GF-D8 (cell line): Measurements from ENCODE around the gene YIPF2.

ENCODE experiments used
- DNase-seq: peaks from one replicate; lab custom pipeline; 2025; lab: John Stamatoyannopoulos, UW

YIPF2 gene

DNA sequence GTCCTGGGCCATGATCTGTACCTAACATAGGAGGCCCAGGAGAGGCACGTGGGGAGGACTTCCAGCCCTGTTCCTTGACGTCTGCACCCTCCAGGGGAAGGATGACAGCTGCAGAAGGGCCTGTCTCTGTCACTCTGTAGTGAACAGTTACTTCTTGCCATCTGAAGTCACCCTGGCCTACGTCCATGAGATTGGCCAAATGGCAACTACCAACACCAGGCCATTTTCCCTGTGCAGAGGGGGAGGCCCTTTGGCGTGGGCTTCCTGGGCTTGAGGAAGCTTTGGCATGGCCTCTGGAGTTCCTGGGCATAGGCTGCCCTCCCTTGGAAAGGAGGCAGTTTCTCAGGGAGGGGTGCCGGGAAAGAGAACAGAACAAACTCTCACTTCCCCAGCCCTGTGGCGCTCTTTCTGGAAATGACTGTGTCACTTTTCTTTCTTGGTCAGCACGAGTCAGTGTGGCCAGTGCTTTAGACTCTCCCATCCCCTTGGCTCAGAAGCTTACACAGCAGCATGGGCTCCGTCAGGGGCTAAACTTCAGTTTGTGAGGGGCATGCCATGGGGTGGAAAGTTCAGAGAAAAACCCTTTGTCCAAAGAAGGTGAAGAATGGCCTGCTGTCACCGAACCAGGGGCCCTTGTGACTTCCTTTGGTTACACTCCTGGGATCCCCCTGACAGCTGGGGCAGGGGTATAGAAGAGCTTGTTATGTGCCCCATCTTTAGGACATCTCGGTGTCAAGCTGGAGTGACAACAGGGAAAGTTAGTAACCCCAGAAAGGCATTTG is 51.8 kb downstream of the YIPF2 start:
- DNase-seq: no peak

DNA sequence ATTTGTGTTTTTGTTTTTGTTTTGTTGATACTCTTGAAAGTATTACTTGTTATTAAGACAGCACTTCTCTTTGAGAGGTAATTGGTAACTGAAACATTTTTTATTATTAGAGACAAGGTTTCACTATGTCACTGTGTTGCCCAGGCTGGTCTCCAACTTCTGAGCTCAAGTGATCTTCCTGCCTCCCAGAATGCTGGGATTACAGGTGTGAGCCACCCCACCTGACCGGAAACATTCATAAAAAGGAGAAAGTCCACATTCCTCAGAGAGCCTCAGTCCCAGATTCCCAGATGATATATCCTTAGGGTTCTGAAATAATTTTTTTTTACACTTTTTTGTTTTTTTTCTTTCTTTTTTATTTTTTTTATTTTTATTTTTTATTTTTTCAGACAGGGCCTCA is 54.4 kb downstream of the YIPF2 start:
- DNase-seq: no peak

DNA sequence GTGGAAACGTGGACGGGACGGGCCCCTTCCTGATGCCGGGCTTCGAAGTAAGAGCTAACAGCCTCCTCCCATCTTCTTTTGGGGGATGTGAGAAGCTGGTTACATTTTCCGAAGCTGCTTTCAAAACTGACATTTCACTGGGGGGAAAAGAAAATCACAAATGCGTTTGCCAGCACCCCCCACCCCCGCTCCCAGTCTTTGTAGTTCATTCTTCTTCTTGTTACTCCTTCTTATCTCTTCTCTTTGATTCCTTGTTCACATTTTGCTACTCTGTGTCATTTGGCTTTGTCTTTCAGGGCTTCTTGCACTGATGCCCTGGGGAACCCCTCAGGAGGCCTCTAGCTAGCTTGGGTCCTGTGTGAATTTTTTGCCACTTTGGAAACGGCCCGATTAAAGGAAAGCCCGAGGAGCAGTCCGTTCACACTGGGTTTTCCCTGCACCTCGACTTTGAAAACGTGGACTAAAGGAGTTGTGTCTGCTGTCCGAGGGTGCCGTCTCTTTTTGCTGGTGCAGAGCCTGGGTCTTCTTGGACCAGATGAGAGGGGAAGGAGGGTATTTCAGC is 55.8 kb downstream of the YIPF2 start:
- DNase-seq: no peak
